Stimulated activated CD4-positive, alpha-beta T cell treated with anti-CD3 and anti-CD28 coated beads, Interleukin-2, amount 100 ng/mL, for 48 hours (primary cell): ENCODE measurements around the gene PRKN.
"Not testable (repeated sequence)": the region's sequence is repeated elsewhere in the genome, so short reads cannot be mapped to it uniquely, and the experiment has no call there.

ENCODE experiments used
- DNase-seq, 2 donors: peaks; one replicate each; pipeline ENCODE4 v3.0.0-alpha.2; 2020

Gene PRKN

GRCh38 chr6:162421004-162421403, 306.6 kb downstream of the PRKN start:
- no peak for DNase-seq

GRCh38 chr6:162416831-162417537, 310.6 kb downstream of the PRKN start:
- DNase-seq, result no peak

GRCh38 chr6:162416307-162416706, 311.3 kb downstream of the PRKN start:
- DNase-seq, result no peak

- DNase-seq, result no peak
These were observed 317.6 kb downstream of the PRKN start for GRCh38 chr6:162409741-162410691.

- no peak for DNase-seq
These were observed 318.6 kb downstream of the PRKN start for GRCh38 chr6:162408826-162409535.

GRCh38 chr6:162404951-162405350, 322.6 kb downstream of the PRKN start:
- no peak for DNase-seq

GRCh38 chr6:162403031-162403430, 324.5 kb downstream of the PRKN start:
- DNase-seq, result no peak

GRCh38 chr6:162395181-162395580, 332.4 kb downstream of the PRKN start:
- DNase-seq, result no peak

GRCh38 chr6:162390961-162391811, 336.4 kb downstream of the PRKN start:
- not testable (repeated sequence) for DNase-seq

- no peak for DNase-seq
These were observed 338.1 kb downstream of the PRKN start for GRCh38 chr6:162389343-162390085.

- DNase-seq, result no peak
These were observed 339.2 kb downstream of the PRKN start for GRCh38 chr6:162388383-162388777.

GRCh38 chr6:162387718-162388382, 339.7 kb downstream of the PRKN start:
- DNase-seq, result no peak

- no peak for DNase-seq
These were observed 341.6 kb downstream of the PRKN start for GRCh38 chr6:162385980-162386379.

- DNase-seq, result no peak
These were observed 347.7 kb downstream of the PRKN start for GRCh38 chr6:162379757-162380409.

- DNase-seq, result no peak
These were observed 349.8 kb downstream of the PRKN start for GRCh38 chr6:162377735-162378134.

- DNase-seq, result no peak
These were observed 353.7 kb downstream of the PRKN start for GRCh38 chr6:162373868-162374267.

GRCh38 chr6:162373192-162373591, 354.4 kb downstream of the PRKN start:
- DNase-seq, result no peak

- no peak for DNase-seq
These were observed 355.5 kb downstream of the PRKN start for GRCh38 chr6:162372106-162372505.

- DNase-seq, result no peak
These were observed 356.4 kb downstream of the PRKN start for GRCh38 chr6:162371121-162371520.

GRCh38 chr6:162369091-162369490, 358.5 kb downstream of the PRKN start:
- DNase-seq, result no peak

GRCh38 chr6:162364488-162364887, 363.1 kb downstream of the PRKN start:
- DNase-seq, result no peak
